ENCODE measurements around the gene KIAA1210.

Gene KIAA1210

GRCh38 chrX:119127650-119128049, at the start of gene KIAA1210:
KIAA1210 (minus strand) TSS chrX:119127812; CDS start chrX:119123642, 4,170 bp downstream.
- no peak for DNase-seq

- no peak for DNase-seq
These were observed 49.7 kb upstream of the KIAA1210 start for GRCh38 chrX:119177278-119177677.

DNA sequence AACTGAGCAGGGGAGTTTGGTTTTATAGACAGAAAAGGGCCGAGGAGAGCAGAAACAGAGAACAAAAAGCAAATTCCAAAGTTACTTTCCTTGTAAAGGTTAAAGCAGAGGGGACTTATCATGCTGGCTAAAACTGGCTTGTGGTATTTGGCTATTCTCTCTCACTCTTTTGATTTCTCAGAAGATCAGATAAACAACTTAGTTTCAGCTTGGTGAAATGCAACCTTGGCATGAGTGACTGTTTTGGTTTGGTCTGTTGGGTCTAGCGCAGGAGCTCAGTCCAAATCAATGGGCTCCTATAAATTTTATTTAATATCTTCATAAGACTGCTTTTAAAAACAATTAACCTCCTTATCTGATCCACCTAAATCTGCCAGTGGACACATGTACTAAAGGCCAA, 47.3 kb upstream of the KIAA1210 start:
- DNase-seq, result no peak

DNA sequence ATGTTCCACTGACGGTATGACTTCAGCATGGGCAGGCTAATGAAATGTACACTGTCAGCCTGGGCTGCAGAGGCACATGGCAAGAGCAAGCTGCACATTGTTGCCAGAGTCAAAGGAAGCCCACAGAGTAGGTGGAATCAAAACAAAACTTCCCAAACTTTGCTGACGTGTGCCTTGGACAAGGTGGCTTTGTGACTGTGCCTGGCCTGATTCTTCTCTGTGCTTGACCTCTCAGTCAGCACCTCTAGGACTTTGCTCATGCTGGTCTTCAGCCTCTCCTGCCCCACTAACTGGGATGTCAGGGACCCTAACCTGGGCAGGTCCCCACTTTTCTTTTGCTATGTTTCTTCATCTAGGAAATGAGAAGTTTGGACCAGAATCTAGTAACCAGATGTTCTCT, 40.5 kb upstream of the KIAA1210 start:
- no peak for DNase-seq

- DNase-seq, result no peak
These were observed 30.6 kb upstream of the KIAA1210 start for GRCh38 chrX:119158226-119158625.

GRCh38 chrX:119156241-119156640, 28.6 kb upstream of the KIAA1210 start:
- DNase-seq, result no peak

DNA sequence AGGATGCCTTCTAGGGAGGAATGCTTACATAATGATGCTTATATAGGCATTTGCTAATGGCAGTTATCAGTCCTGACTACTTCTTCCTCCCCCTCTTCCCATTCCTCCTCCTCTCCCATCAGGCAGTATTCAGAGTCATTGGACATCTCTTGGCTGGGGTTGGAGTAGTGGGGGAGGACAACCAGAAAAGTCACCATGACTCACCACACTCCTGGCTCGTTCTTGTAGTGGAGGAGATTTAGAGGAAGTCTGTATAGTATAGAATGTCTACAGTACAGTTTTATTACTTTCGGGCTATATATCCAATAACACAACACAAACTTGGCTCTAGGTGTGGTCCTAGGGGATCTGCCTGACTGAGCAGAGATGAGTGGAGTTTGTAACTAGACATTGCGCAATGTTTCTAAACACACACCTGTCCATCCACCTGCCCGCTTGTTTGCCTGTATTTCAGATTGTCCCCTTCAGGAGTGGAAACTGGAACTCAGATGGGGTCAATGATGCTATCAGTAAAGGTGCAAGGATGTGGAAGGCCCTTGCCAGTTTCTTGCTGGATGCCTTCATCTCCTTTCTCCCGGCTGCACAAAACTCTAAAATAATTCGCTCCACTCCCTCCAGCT, 27.9 kb upstream of the KIAA1210 start:
- no peak for DNase-seq

- no peak for DNase-seq
These were observed 23.4 kb upstream of the KIAA1210 start for GRCh38 chrX:119151051-119151380.

DNA sequence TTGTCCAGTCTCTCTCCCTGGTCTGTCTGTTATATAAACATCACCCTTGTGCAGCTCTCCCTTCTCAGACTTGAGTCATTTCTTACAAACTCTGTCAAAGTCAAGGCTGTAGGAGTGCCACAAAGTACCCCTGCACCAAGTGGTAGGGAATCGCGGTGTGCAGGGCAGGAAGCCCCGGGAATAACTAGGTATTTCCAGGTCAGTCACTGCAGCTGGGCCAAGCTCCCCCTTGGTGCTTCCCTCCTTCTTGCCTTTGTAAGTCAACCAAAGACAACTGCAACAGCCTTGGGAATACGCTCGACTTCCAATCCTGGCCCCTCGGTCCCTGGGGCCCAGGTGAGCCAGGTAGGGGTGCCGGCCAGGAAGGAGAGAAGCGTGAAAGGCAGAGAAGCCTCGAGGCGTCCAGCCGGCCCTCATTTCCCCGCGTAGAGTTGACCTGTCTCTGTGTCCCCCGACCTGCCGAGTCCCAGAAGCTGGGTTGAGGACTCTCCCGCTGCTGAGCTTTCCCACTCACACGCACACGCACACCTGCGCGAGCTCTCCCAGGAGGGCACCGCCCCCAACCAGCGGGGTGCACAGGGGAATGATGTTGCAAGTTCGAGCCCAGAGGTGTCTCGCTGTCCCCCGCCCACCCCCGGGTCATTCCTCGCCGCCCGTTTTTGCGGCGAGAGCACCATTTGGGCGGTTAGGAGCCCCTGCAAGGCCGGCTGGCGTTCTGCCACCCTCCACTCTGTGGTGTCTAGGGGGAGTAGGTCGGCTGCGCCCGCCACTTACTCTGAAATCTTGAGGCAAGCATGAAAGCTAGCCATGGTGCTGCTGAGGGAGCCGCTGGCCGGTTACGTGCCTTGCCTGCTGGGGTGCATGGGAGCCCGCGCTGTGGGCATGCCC, 22.8 kb upstream of the KIAA1210 start:
- DNase-seq, result no peak

GRCh38 chrX:119147486-119147885, 19.9 kb upstream of the KIAA1210 start:
- DNase-seq, result no peak

- no peak for DNase-seq
These were observed 17.6 kb upstream of the KIAA1210 start for GRCh38 chrX:119145241-119145653.

DNA sequence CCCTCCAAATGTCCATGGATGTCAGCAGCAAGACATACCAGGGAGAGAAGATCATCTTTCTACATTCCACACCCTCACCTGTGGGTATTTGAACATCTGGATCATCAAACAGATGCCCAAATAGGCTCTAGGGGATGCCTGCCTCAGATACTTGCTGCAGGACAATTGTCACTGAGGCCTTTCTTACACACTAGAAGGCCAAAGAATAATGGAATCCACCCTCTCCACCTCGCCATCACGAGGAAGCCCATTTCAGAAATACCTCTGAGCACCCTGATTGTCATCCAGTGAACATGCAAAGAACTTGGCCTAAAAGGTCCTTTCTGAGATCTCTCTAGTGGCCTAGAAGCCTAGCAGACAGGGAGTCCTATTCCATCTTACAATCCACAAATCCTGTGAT, 6.9 kb upstream of the KIAA1210 start:
- no peak for DNase-seq

DNA sequence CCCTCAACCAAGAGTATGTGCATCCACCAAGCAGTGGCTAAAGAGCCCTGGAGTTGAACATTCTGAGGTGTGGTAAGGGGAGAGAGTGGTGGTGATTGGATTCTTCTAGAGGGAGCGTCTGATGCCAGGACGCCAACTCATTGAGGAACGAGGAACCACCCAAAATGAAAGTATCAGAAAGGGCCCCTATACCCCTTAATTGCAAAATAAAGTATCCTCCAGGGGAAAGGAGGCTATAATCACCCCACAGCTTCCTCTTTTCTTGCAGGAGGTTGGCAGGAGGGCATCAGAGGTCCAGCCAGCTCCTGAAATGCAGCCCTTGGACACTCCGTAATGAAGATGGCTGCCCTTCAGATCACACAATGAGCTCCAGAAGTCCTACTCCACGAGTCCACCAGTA, 5.3 kb upstream of the KIAA1210 start:
- DNase-seq, result no peak

DNA sequence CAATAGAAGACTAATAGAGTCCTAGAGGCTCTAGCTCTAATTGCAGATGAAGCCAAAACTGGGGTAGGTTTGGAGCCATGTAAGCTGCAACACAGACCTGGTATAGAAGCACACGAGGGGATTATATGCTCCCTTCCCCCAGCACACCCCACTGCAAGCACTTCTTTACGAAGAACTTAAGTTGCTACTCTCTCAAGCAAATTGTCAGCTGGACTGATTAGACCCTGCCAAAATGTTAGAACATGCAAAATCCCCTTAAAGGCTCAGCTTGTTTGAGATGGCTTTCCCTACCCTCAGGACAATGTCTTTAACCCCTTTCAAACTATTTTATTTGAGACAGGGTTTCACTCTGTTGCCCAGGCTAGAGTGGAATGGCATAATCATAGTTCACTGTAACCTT, 4.7 kb upstream of the KIAA1210 start:
- no peak for DNase-seq

DNA sequence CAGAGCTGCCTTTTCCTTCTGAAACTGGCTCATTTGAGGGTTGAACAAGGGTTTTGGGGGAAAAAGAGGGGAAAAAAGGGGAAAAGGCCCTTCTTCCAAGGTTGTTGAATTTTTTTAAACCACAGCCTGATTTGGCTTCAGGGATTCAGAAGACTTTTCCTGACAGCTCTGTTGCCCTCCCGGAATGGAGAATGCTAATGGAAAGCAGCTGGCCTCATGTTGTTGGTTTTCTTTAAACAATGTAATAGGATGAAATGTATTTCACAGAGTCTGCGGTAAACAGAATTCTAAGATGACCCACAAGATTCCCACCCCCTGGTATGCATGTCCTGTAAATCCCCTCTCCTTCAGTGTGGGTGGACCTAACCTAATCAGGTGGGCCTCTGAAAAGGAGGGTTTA, 3.3 kb upstream of the KIAA1210 start:
- no peak for DNase-seq

GRCh38 chrX:119121341-119121740, 6.3 kb downstream of the KIAA1210 start:
- DNase-seq, result no peak

GRCh38 chrX:119118780-119119395, 8.7 kb downstream of the KIAA1210 start:
- DNase-seq, result peak; percentile 56

DNA sequence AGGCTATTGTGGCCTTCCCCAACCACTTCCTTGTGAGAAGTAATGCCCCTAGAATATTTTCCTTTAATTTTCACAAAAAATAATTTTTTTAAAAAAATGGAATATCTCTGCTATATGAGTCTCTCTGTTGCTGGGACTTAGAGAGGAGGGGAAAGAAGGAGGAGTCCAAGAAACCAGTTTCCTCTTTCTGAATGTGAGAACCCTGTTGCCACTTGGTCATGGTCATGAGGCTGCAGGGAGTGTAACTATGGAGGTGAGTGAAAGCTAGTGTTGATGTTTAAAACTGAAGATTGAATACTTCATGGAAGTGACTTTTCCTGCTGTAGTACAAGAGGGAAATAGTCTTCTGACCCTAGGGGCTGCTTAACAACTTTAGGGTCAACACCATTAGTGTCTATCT, 20.4 kb downstream of the KIAA1210 start:
- no peak for DNase-seq

- DNase-seq, result no peak
These were observed 21.8 kb downstream of the KIAA1210 start for GRCh38 chrX:119105826-119106225.

DNA sequence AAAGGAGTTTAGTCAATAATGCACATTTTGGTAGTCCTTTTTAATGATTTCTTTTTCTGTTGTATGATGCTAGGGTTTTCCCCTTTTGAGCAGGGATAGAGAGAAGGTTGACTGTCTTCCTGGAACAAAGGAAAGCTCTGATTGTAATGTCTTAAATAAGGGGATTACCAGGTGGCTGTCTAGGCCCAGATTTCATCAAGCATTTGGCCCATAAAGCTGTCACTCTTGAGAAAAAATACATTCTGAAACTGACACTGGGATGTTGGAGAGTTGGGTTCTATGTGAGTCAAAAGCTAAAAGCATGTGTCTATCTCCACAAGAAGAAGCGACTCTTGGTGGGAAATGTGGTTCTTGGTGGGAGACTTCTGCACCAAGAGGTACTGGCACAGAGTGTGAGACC, 26.4 kb downstream of the KIAA1210 start:
- no peak for DNase-seq

- no peak for DNase-seq
These were observed 31.7 kb downstream of the KIAA1210 start for GRCh38 chrX:119095936-119096335.

DNA sequence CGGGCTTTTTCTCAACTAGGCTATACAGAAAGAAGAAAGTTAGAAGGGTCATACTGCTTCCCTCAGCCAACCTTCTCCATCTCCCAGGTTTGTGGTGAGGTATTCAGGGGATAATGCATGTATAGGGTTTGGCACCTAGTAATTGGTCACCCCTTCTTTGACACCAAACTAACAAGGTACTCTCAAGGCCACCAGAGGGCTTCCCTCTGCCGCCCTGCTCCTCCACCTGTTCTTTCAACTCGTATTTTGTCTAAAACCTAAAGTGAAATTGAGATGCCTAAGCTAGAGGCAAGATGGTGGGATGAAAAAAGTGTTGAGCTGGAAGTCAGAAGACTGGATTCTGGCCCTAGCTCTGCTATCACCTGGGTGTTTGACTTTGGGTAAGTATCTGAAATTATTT, 32.8 kb downstream of the KIAA1210 start:
- DNase-seq, result no peak

- no peak for DNase-seq
These were observed 33.4 kb downstream of the KIAA1210 start for GRCh38 chrX:119093991-119094735.

Measured in activated CD8-positive, alpha-beta memory T cell treated with anti-CD3 and anti-CD28 coated beads, Interleukin-2, amount 50 U/mL, for 48 hours (primary cell).